Fibroblast of upper back skin (primary cell): ENCODE data around the gene PILRA.
"Not testable (repeated sequence)": the region's sequence is repeated elsewhere in the genome, so short reads cannot be mapped to it uniquely, and the experiment has no call there.

Source experiments
- DNase-seq: peaks from one replicate; pipeline ENCODE4 v3.0.0-alpha.2; 2013

The PILRA gene

GRCh38 chr7:100381531-100382233, 8.4 kb downstream of the PILRA start:
- not testable (repeated sequence) for DNase-seq

GRCh38 chr7:100382234-100382853, 9.1 kb downstream of the PILRA start:
- DNase-seq = not testable (repeated sequence)

- DNase-seq = no peak
Measured at GRCh38 chr7:100384628-100385294, 11.5 kb downstream of the PILRA start.

GRCh38 chr7:100386940-100387339, 13.7 kb downstream of the PILRA start:
- no peak for DNase-seq

GRCh38 chr7:100387695-100388094, 14.4 kb downstream of the PILRA start:
- no peak for DNase-seq

- no peak for DNase-seq
Measured at GRCh38 chr7:100389437-100390088, 16.3 kb downstream of the PILRA start.

GRCh38 chr7:100390286-100391009, 17.2 kb downstream of the PILRA start:
- DNase-seq = no peak

GRCh38 chr7:100393233-100393905, 20.1 kb downstream of the PILRA start:
- DNase-seq = no peak

- DNase-seq = no peak
Measured at GRCh38 chr7:100394077-100394476, 20.8 kb downstream of the PILRA start.

- DNase-seq = no peak
Measured at GRCh38 chr7:100396421-100396982, 23.2 kb downstream of the PILRA start.

GRCh38 chr7:100397315-100398081, 24.2 kb downstream of the PILRA start:
- no peak for DNase-seq

GRCh38 chr7:100398239-100398638, 25.0 kb downstream of the PILRA start:
- DNase-seq = no peak

- DNase-seq = no peak
Measured at GRCh38 chr7:100400041-100400440, 26.8 kb downstream of the PILRA start.

GRCh38 chr7:100400656-100401055, 27.4 kb downstream of the PILRA start:
- peak; percentile 9 for DNase-seq

- no peak for DNase-seq
Measured at GRCh38 chr7:100401811-100402210, 28.5 kb downstream of the PILRA start.

- no peak for DNase-seq
Measured at GRCh38 chr7:100402241-100402640, 29.0 kb downstream of the PILRA start.

GRCh38 chr7:100406767-100407166, 33.5 kb downstream of the PILRA start:
- peak; percentile 53 for DNase-seq

- DNase-seq = peak; percentile 76
Measured at GRCh38 chr7:100407285-100408180, 34.2 kb downstream of the PILRA start.

GRCh38 chr7:100411101-100411500, 37.8 kb downstream of the PILRA start:
- no peak for DNase-seq

- DNase-seq = no peak
Measured at GRCh38 chr7:100413346-100413745, 40.1 kb downstream of the PILRA start.
